HUDEP-2 (cell line): ENCODE results near the gene WDR54.
"Not testable (repeated sequence)": the region's sequence is repeated elsewhere in the genome, so short reads cannot be mapped to it uniquely, and the experiment has no call there.

Source experiments
- DNase-seq, 76 experiments: peaks; one replicate each; lab custom pipeline; 2025; ENCODE audit not compliant: unreplicated experiment in 76 of 76; lab: John Stamatoyannopoulos, UW

Gene WDR54

GRCh38 chr2:74427551-74427950 is 6.0 kb downstream of the WDR54 start:
- DNase-seq: no peak

GRCh38 chr2:74428675-74429074 is 7.1 kb downstream of the WDR54 start:
- no peak for DNase-seq

DNA sequence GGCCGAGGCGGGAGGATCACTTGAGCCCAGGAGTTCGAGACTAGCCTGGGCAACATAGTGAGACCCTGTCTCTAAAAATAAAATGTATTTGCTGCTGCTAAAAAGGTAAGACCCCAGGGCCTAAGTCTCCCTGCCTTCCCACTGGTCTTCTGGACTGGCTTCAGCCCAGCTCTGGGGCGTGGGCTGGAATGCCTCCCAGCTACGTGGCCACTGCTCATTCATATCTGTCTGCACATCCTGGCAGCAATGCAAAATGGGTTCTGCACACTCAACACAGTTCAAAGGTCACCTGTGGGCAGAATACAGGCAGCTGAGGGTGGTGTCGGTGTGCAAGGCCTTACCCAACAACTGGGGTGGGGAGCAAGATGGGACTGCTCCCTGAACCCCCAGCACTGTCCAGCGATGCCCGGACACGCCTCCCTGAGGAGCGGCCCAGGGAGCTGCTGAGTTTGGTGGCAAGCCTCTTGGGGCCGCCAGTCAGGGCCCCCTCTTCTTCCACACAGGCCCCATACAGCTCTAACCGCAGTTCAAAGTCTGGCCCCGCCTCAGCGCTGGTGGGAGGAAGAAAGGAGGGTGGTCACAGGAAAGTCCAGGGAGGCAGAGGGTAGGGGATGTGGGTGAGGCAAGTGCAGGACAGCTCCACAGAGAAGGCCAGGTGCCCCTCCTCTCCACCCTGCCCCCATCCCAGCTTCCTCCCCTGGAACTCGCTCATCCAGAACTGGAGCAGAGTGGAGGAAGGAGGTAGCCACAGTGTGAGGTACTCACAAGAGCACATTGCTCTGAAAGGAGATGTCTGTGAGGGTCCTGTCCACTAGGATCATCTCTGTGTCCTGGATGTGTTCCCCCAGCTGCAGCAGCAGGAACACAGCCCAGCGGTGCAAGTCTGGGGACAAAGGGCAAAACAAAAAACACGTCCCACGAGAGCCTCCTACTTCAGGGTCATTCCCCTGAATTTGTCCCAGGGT is 8.2 kb downstream of the WDR54 start:
- peak in 59 of 76 experiments; percentile 7 to 77 (median 43) for DNase-seq

DNA sequence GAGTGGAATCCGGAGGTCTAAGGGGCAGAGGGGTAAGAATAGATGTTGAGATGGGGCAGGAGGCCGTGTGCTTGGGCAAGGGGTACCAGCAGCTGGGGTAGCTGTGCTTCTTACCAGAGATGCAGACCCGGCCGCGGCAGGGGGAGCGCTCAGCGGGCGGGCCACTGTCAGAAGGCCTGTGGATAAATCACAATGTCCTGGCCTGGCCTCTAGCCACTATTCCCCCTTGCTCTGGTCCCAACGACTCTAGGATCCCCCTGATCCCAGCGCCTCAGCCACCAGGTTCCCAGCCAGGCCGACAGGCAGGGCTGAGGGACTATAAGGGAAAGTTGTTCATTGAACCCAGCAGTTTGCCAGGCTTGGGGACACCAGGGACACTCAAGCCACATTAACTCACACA is 9.0 kb downstream of the WDR54 start:
- DNase-seq: no peak

- DNase-seq: no peak
Measured at GRCh38 chr2:74436111-74436805, 14.7 kb downstream of the WDR54 start.

DNA sequence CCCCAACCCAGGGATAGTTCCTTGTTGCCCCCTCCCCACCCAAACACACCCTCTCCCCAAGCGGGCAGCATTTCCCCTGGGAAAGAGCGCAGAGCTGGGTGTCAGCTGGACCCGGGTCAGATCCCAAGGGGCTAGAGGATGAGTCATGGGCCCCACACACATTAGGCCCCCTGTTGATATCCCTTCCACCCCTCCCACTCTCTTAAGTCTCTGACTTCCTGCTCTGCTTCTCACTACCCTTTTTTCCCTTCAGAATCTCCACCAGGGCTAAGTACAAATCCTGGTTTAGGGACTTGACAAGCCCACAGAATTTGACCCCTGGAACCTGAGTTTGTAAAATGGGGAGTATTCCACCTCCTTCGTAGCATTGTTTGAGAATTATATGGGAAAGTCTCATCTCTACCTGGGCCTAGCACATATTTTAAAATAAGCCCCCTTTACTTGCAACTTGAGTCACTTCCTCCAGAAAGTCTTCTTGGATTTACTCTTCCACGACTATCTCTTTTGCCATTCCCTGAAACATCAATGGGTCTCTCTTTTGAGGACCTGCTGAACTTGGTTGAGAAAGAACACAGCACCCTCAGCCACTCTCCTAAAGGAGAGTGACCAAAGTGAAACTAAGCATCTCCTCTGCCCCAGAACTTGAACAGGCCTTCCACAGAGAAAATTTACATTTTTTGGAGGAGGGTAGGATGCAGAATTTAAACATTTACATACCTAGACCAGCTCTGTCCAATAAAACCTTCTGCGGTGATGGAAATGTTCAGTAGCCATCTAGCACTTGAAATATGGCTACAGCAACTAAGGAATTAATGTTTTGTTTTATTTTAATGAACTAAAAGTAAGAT is 15.5 kb downstream of the WDR54 start:
- DNase-seq: no peak

DNA sequence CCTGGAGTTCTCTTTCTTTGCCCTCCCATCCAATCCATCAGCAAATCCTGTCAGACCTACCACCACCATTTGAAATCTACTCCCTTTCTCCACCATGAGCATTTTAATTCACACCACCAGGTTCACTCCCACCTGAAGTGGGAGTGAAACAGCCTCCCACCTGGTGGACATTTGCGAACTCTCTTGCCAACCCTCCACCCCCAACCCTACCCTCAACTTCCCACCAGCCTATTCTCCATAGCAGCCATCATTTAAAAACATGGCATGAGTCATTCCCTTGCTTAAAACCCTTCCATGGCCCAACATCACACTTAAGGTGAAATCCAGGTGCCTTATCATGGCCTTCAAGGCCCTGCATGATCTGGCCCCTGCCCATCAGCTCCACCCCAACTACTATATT is 16.7 kb downstream of the WDR54 start:
- DNase-seq: no peak

DNA sequence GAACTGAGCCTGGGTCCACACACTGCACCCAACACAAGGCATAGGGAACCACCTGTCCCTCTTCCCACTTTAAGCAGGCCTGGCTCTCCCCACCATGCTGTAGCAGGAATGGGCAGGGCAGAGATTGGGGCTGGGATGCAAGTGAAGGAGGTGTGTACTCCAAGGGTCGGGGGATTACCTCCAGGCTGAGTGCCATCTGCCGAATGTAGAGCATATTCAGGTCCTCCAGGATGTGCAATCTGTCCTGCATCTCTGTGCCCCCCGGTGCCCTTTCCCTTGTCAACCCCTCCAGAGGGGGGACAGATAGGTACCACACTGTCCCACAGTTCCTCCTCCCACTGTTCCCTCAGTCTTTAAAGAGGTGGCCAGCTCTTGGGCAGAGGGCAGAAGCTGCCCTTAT is 17.8 kb downstream of the WDR54 start:
- DNase-seq: no peak

DNA sequence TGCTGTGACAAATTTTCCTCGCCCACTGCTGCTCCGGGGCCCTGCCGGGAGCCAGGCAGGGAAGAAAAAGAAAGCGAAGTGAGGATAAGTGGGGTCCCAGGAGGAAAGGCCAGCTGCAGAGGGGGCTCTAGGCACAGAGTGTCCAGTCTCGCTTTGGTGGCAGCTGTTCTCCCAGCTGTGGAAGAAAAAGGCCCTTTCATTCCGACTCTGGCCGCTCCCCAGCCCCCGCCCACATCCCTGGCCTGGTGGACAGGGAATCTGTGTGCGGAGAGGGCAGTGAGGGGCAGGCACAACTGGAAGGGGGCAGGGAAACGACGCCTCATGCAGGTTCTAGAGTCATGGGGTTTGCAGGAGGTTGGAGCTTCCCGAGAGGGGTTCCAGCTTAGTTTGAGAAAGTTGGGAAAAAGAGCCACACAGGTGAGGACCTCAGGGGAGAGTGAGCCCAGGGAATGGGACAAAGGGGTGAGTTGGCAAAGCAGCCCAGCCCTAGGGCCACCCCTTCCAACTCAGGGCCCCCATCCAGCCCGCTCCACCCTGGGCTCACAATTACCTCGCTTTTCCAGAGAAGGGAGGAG is 18.4 kb downstream of the WDR54 start:
- DNase-seq: no peak

GRCh38 chr2:74440378-74441169 is 19.0 kb downstream of the WDR54 start:
- peak in 49 of 76 experiments; percentile 3 to 80 (median 38) for DNase-seq

- DNase-seq: no peak
Measured at GRCh38 chr2:74441170-74441689, 19.7 kb downstream of the WDR54 start.

DNA sequence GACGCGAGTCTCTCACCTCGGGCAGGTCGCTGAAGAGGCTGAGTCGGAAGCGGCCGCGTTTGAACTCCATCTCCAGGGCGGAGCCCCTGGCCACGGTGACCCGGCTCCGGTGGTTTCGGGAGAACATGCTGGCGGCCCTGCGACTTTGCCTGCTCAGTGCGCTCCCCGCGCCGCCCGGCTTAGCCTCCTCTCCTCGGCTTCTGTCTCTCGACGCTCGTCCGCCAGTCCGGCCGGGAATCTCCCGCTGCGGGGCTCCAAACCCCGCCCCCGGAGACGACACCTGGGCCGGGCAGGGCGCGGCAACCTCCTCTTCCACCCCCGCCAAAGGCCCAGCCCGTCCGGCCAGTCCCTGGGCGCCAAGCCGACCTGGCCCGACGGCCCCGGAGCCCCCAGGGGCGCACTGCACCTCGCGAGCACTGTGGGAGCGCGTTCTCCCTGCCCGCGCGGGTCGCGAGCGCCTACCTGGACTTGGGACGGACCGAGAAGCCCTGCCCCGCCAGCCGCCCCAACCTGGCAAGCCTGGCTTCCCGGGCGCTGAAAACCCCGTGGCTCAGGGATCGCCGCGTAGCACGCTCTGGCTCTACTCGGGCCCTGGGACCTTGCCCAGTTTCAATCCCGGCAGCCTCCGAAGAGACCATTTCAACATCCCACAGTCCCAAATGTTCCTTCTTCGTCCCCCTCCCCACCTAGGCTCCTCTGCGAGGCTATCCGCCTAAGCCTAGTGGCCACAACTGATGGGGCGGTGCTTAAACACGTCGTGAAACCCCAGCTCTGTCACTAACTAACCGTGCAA is 20.4 kb downstream of the WDR54 start, which contains the start of gene RTKN:
Gene RTKN, minus strand, starts transcription at position 248 of the 793 bp plus-strand sequence. Its CDS starts 121 bp downstream, at position 127.
- no peak for DNase-seq

- DNase-seq: not testable (repeated sequence)
Measured at GRCh38 chr2:74442483-74443297, 21.2 kb downstream of the WDR54 start.

DNA sequence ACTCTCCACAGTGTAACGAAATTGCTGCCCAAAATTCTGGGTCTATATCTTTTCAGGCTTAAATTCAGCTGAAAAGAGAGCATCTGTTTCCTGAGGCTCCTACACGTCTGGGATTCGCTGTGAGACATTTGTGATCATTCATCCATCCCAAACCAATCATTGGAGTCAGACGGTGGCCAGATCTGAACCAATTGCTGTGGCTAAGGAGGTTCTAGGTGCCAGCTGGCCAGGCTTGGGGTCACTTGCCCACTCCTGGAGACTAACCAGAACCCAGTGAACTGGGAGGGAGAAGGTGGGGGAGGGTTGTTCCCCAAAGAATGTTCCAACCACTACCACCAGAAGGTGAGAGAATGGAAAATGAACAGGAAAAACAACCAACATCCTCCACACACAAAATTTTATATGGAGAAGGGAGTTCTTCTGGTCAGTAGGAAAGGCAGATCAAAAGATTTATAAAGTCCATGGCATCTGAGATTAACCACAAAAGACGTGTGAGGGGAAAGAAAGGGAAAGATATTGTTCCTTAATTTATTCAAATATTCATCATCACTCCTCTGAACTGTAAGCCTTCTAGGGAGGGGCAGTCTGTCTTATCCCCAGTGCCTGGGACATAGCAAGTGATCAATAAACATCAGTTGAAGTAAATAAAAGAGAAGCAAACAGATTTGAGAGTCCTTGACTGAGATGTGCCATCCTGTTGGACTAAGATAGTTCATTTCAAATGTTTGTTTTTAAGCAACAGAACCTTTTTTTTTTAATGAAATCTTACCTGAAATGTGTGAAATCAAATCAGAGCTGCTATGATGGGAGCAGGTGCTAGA is 23.2 kb downstream of the WDR54 start:
- DNase-seq: no peak

- no peak for DNase-seq
Measured at GRCh38 chr2:74447230-74447999, 25.9 kb downstream of the WDR54 start.

DNA sequence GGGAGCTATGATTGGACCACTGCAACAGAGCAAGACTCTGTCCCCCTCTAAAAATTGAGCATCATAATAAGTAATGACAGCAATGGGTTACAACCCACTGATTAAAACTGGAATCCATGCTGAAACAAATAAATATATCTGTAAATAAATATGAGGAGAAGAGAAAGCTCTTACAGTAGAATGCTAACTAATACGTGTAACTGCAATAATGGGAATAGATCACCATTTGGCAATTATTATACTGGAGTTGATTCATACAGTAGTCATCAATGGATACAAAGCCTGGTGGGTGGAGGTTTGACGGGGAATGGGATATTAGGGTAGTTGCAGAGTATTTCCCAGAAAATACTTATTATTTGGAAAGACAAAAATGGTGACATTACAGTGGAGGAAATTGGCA is 27.2 kb downstream of the WDR54 start:
- DNase-seq: no peak
